Neural progenitor cell (in vitro differentiated cells): ENCODE data around the gene ANO3. TPM values are rescaled to one million over a fixed set of nuclear protein-coding genes. Genes with fewer than 3 reads are reported as not detected.

Source experiments
- DNase-seq: peaks from one replicate; pipeline ENCODE4 v3.0.0-alpha.2; 2016; ENCODE audit warnings: low spot score
- H2AFZ ChIP-seq: fragments of 200-600 bp; sonication (generic); replicated peaks from 2 replicates; pipeline ENCODE4 v1.6.1; 2016; ENCODE audit warnings: antibody characterized with exemption
- H3F3A ChIP-seq: fragments of 200-600 bp; sonication (generic); 2 replicates; pipeline ENCODE4 v1.6.1; 2016; ENCODE audit warnings: antibody characterized with exemption, low read depth
- H3K27ac ChIP-seq: fragments of 200-600 bp; sonication (generic); 2 replicates; pipeline ENCODE4 v1.5.1; 2016; ENCODE audit warnings: mild to moderate bottlenecking
- H3K27me3 ChIP-seq: fragments of 200-600 bp; sonication (generic); 2 replicates; pipeline ENCODE4 v1.6.1; 2016; ENCODE audit warnings: mild to moderate bottlenecking, moderate library complexity
- H3K36me3 ChIP-seq: fragments of 200-600 bp; sonication (generic); 2 replicates; pipeline ENCODE4 v1.5.1; 2016
- H3K4me1 ChIP-seq: fragments of 200-600 bp; sonication (generic); 2 replicates; pipeline ENCODE4 v1.6.1; 2016; ENCODE audit warnings: mixed run types
- H3K4me2 ChIP-seq: fragments of 200-600 bp; sonication (generic); 2 replicates; pipeline ENCODE4 v1.6.1; 2016
- H3K4me3 ChIP-seq: fragments of 200-600 bp; sonication (generic); 2 replicates; pipeline ENCODE4 v1.5.1; 2016
- H3K79me2 ChIP-seq: fragments of 200-600 bp; sonication (generic); 2 replicates; pipeline ENCODE4 v1.6.1; 2016; ENCODE audit warnings: low read depth
- H3K9ac ChIP-seq: fragments of 200-600 bp; sonication (generic); 2 replicates; pipeline ENCODE4 v1.6.1; 2016
- H3K9me3 ChIP-seq: fragments of 200-600 bp; sonication (generic); 2 replicates; pipeline ENCODE4 v1.5.1; 2016; ENCODE audit warnings: low read depth
- H4K20me1 ChIP-seq: fragments of 200-600 bp; sonication (generic); 2 replicates; pipeline ENCODE4 v1.6.1; 2016; ENCODE audit warnings: low read depth
- H3K27ac Mint-ChIP-seq: 3 replicates; pipeline ENCODE4 v1.8.0; 2021; ENCODE audit warnings: mixed read lengths
- H3K27me3 Mint-ChIP-seq: 2 replicates; pipeline ENCODE4 v1.8.0; 2022; ENCODE audit warnings: low read depth, mild to moderate bottlenecking, inconsistent platforms, moderate library complexity, mixed read lengths; ENCODE audit not compliant: insufficient read depth
- H3K36me3 Mint-ChIP-seq: 3 replicates; pipeline ENCODE4 v1.8.0; 2021; ENCODE audit warnings: mixed read lengths
- H3K4me1 Mint-ChIP-seq: 3 replicates; pipeline ENCODE4 v1.8.0; 2021; ENCODE audit warnings: mixed read lengths
- H3K4me3 Mint-ChIP-seq: 3 replicates; pipeline ENCODE4 v1.8.0; 2021; ENCODE audit warnings: mild to moderate bottlenecking, moderate library complexity, mixed read lengths
- H3K9me3 Mint-ChIP-seq: 3 replicates; pipeline ENCODE4 v1.8.0; 2020; ENCODE audit warnings: mixed read lengths
- CTCF ChIP-seq: fragments of 200-600 bp; sonication (generic); IDR thresholded peaks from 2 replicates; pipeline ENCODE4 v1.5.1; 2017; ENCODE audit warnings: antibody characterized with exemption, mild to moderate bottlenecking
- EZH2 ChIP-seq: fragments of 200-600 bp; sonication (generic); IDR thresholded peaks from 2 replicates; pipeline ENCODE4 v1.6.1; 2017; ENCODE audit warnings: antibody characterized with exemption, mild to moderate bottlenecking, moderate library complexity
- EZH2phosphoT487 ChIP-seq: fragments of 200-600 bp; sonication (generic); IDR thresholded peaks from 2 replicates; pipeline ENCODE4 v1.6.1; 2017; ENCODE audit warnings: antibody characterized with exemption
- total RNA-seq: library from RNA; depleted of rRNA; stranded (reverse); fragments of >200 nt; gene quantifications from 2 replicates; pipeline ENCODE4 v1.2.3, GENCODE V29; 2015; ENCODE audit warnings: low replicate concordance

Gene ANO3
- total RNA-seq, 1 donor from 2014 or later: 2.5 TPM

GRCh38 chr11:26377619-26378018, 45.7 kb downstream of the ANO3 start:
- Histone ChIP-seq H4K20me1 (no peaks in the 10 kb centered on the region), H3K4me2 (no peak overlapping the region), H3K27ac (no peak overlapping the region), H3K79me2 (no peaks in the 10 kb centered on the region), H3K4me1 (no peaks in the 10 kb centered on the region), H3K9ac (no peak overlapping the region), H3K36me3 (no peaks in the 10 kb centered on the region), H2AFZ (no peak overlapping the region), H3K9me3 (peaks cover 18% of the 10 kb centered on the region), H3K27me3 (no peaks in the 10 kb centered on the region), H3K4me3 (no peak overlapping the region), H3F3A (no peaks in the 10 kb centered on the region)
- Mint-ChIP-seq H3K4me3 (no peak overlapping the region), H3K4me1 (no peaks in the 10 kb centered on the region), H3K27me3 (no peaks in the 10 kb centered on the region), H3K9me3 (peaks cover 32% of the 10 kb centered on the region), H3K27ac (no peak overlapping the region), H3K36me3 (no peaks in the 10 kb centered on the region)
- no peak for TF ChIP-seq EZH2
- no peak for TF ChIP-seq CTCF
- TF ChIP-seq EZH2phosphoT487: no peak
- no peak for DNase-seq

GRCh38 chr11:26399336-26399735, 67.4 kb downstream of the ANO3 start:
- DNase-seq: no peak
- H3K9ac ChIP-seq: no peak overlapping the region
- no peaks in the 10 kb centered on the region for H3K27me3 Mint-ChIP-seq

GRCh38 chr11:26410706-26411366, 78.9 kb downstream of the ANO3 start:
- H3K4me1 Mint-ChIP-seq: no peaks in the 10 kb centered on the region
- no peak overlapping the region for H3K9ac ChIP-seq
- no peaks in the 10 kb centered on the region for H3K9me3 Mint-ChIP-seq
- no peaks in the 10 kb centered on the region for H3K4me1 ChIP-seq
- H3K27me3 Mint-ChIP-seq: no peaks in the 10 kb centered on the region
- H3K4me2 ChIP-seq: no peak overlapping the region
- H2AFZ ChIP-seq: no peak overlapping the region
- no peaks in the 10 kb centered on the region for H3K27me3 ChIP-seq
- H3K27ac ChIP-seq: no peak overlapping the region
- H3K36me3 Mint-ChIP-seq: no peaks in the 10 kb centered on the region
- H3K9me3 ChIP-seq: no peaks in the 10 kb centered on the region
- no peaks in the 10 kb centered on the region for H4K20me1 ChIP-seq
- no peak overlapping the region for H3K4me3 ChIP-seq
- no peak overlapping the region for H3K4me3 Mint-ChIP-seq
- H3K36me3 ChIP-seq: no peaks in the 10 kb centered on the region
- H3F3A ChIP-seq: no peaks in the 10 kb centered on the region
- TF ChIP-seq EZH2 (no peak), CTCF (no peak), EZH2phosphoT487 (no peak)
- DNase-seq: no peak
- no peak overlapping the region for H3K27ac Mint-ChIP-seq
- no peaks in the 10 kb centered on the region for H3K79me2 ChIP-seq

More at GRCh38 chr11:26399336-26399735, 67.4 kb downstream of the ANO3 start:
- H3K36me3 ChIP-seq: no peaks in the 10 kb centered on the region
- H3K4me1 Mint-ChIP-seq: peaks cover 2% of the 10 kb centered on the region
- H3K4me3 Mint-ChIP-seq: no peak overlapping the region
- H3K4me2 ChIP-seq: no peak overlapping the region
- no peaks in the 10 kb centered on the region for H3F3A ChIP-seq
- H2AFZ ChIP-seq: no peak overlapping the region
- H3K36me3 Mint-ChIP-seq: peaks cover 2% of the 10 kb centered on the region
- H3K27ac ChIP-seq: no peak overlapping the region
- H3K79me2 ChIP-seq: no peaks in the 10 kb centered on the region
- H3K4me3 ChIP-seq: no peak overlapping the region
- peaks cover 4% of the 10 kb centered on the region for H3K9me3 Mint-ChIP-seq
- H4K20me1 ChIP-seq: no peaks in the 10 kb centered on the region
- H3K27ac Mint-ChIP-seq: no peak overlapping the region
- H3K9me3 ChIP-seq: no peaks in the 10 kb centered on the region
- H3K27me3 ChIP-seq: no peaks in the 10 kb centered on the region
- H3K4me1 ChIP-seq: no peaks in the 10 kb centered on the region
- no peak for TF ChIP-seq CTCF
- no peak for TF ChIP-seq EZH2phosphoT487
- TF ChIP-seq EZH2: no peak
